Measurements from ENCODE around the gene ITLN1.
"Not testable (repeated sequence)": the region's sequence is repeated elsewhere in the genome, so short reads cannot be mapped to it uniquely, and the experiment has no call there.

DNA sequence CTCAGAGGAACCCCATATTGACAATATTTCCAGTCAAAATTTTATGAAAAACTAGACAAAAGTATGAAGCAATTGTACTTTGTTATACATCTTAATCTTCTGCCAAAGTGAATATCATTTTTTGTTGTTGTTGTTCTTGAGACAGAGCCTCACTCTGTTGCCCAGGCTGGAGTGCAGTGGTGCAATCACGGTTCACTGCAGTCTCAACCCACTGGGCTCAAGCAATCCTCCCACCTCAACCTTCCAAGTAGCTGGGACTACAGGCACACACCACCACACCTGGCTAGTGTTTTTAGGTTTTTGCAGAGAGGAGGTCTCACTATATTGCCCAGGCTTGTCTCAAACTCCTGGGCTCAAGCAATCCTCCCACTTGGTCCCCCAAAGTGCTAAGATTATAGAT lies 17.3 kb upstream of the ITLN1 start:
- TF ChIP-seq, protein P1, sequence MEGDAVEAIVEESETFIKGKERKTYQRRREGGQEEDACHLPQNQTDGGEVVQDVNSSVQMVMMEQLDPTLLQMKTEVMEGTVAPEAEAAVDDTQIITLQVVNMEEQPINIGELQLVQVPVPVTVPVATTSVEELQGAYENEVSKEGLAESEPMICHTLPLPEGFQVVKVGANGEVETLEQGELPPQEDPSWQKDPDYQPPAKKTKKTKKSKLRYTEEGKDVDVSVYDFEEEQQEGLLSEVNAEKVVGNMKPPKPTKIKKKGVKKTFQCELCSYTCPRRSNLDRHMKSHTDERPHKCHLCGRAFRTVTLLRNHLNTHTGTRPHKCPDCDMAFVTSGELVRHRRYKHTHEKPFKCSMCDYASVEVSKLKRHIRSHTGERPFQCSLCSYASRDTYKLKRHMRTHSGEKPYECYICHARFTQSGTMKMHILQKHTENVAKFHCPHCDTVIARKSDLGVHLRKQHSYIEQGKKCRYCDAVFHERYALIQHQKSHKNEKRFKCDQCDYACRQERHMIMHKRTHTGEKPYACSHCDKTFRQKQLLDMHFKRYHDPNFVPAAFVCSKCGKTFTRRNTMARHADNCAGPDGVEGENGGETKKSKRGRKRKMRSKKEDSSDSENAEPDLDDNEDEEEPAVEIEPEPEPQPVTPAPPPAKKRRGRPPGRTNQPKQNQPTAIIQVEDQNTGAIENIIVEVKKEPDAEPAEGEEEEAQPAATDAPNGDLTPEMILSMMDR (IDR thresholded peaks at IDR 0.05; ENCODE audit: extremely low read depth in 1 of 2, insufficient read depth in 1 of 2, low read depth in 1 of 2, low read length in 2 of 2) = not testable (repeated sequence)
- not testable (repeated sequence) for TF ChIP-seq GATA2 (IDR thresholded peaks at IDR 0.05; ENCODE audit: insufficient read depth, insufficient read length, low read depth, low read length); POLR2AphosphoS5 (IDR thresholded peaks at IDR 0.05; ENCODE audit: insufficient read depth, low read depth, low read length); POLR2A (IDR thresholded peaks at IDR 0.05; ENCODE audit: low read depth, low read length); EZH2 (IDR thresholded peaks at IDR 0.05; ENCODE audit: borderline replicate concordance, low read depth, low read length, severe bottlenecking); MYC (IDR thresholded peaks at IDR 0.05; ENCODE audit: low read depth, low read length); FOS (IDR thresholded peaks at IDR 0.05; ENCODE audit: borderline replicate concordance, insufficient read depth, low read length); JUN (IDR thresholded peaks at IDR 0.05; ENCODE audit: borderline replicate concordance, insufficient read depth, insufficient read length, low read depth)
- TF ChIP-seq, protein P2, sequence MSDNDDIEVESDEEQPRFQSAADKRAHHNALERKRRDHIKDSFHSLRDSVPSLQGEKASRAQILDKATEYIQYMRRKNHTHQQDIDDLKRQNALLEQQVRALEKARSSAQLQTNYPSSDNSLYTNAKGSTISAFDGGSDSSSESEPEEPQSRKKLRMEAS (IDR thresholded peaks at IDR 0.05; ENCODE audit: insufficient read depth, insufficient read length) = not testable (repeated sequence)
